CD4-positive, alpha-beta T cell treated with Interleukin-1 beta for 1 hour (primary cell): Measurements from ENCODE around the gene OCRL.

Experiments
- DNase-seq, 2 donors: peaks; one replicate each; pipeline ENCODE4 v3.0.0-alpha.2; 2020 to 2022

Gene OCRL

GRCh38 chrX:129590596-129590995, 50.5 kb downstream of the OCRL start:
- DNase-seq, result no peak

GRCh38 chrX:129593137-129593536, 53.1 kb downstream of the OCRL start:
- no peak for DNase-seq

- no peak for DNase-seq
Measured at GRCh38 chrX:129594781-129595180, 54.7 kb downstream of the OCRL start.

- no peak for DNase-seq
Measured at GRCh38 chrX:129596077-129596476, 56.0 kb downstream of the OCRL start.

- DNase-seq, result no peak
Measured at GRCh38 chrX:129597905-129598304, 57.8 kb downstream of the OCRL start.

GRCh38 chrX:129599499-129599898, 59.4 kb downstream of the OCRL start:
- no peak for DNase-seq

GRCh38 chrX:129599996-129600395, 59.9 kb downstream of the OCRL start:
- DNase-seq, result no peak

GRCh38 chrX:129600981-129601424, 60.9 kb downstream of the OCRL start:
- DNase-seq, result peak in 1 of 2 donors; percentile 32

GRCh38 chrX:129606918-129607317, 66.9 kb downstream of the OCRL start:
- DNase-seq, result peak; percentile 47 to 61

- DNase-seq, result no peak
Measured at GRCh38 chrX:129608496-129608895, 68.4 kb downstream of the OCRL start.

GRCh38 chrX:129609395-129609794, 69.3 kb downstream of the OCRL start:
- DNase-seq, result no peak

GRCh38 chrX:129612396-129612795, 72.3 kb downstream of the OCRL start:
- no peak for DNase-seq

GRCh38 chrX:129613596-129613995, 73.5 kb downstream of the OCRL start:
- peak in 1 of 2 donors; percentile 26 for DNase-seq

- DNase-seq, result no peak
Measured at GRCh38 chrX:129614481-129615255, 74.6 kb downstream of the OCRL start.

GRCh38 chrX:129617420-129617819, 77.4 kb downstream of the OCRL start:
- no peak for DNase-seq

- no peak for DNase-seq
Measured at GRCh38 chrX:129618997-129619396, 78.9 kb downstream of the OCRL start.

GRCh38 chrX:129622757-129623301, 82.8 kb downstream of the OCRL start:
- DNase-seq, result no peak

- DNase-seq, result no peak
Measured at GRCh38 chrX:129626026-129626425, 86.0 kb downstream of the OCRL start.

- DNase-seq, result no peak
Measured at GRCh38 chrX:129629837-129630236, 89.8 kb downstream of the OCRL start.

- DNase-seq, result no peak
Measured at GRCh38 chrX:129631849-129632248, 91.8 kb downstream of the OCRL start.

- DNase-seq, result no peak
Measured at GRCh38 chrX:129632443-129632842, 92.4 kb downstream of the OCRL start.

- no peak for DNase-seq
Measured at GRCh38 chrX:129634541-129634940, 94.5 kb downstream of the OCRL start.

- DNase-seq, result no peak
Measured at GRCh38 chrX:129636175-129636681, 96.2 kb downstream of the OCRL start.
